GM23338 (cell line): ENCODE data around the gene NRROS. TPM values are rescaled to one million over a fixed set of nuclear protein-coding genes. Genes with fewer than 3 reads are reported as not detected.

ENCODE experiments used
- ATAC-seq: fragments of 200-7000 bp; cut with Tn5 transposase; 3 replicates; pipeline ENCODE4 v1.9.1; 2020
- DNase-seq: peaks from one replicate; pipeline ENCODE4 v3.0.0-alpha.2; 2015; ENCODE audit warnings: low spot score
- H2AFZ ChIP-seq: fragments of 200-600 bp; sonication (generic); 2 replicates; pipeline ENCODE4 v1.8.0; 2016; ENCODE audit warnings: antibody characterized with exemption, mild to moderate bottlenecking, moderate library complexity
- H3F3A ChIP-seq: fragments of 200-600 bp; sonication (generic); replicated peaks from 2 replicates; pipeline ENCODE4 v1.8.0; 2017; ENCODE audit warnings: antibody characterized with exemption, mixed run types, low read depth
- H3K27ac ChIP-seq: fragments of 200-600 bp; sonication (generic); 2 replicates; pipeline ENCODE4 v1.6.1; 2016; ENCODE audit warnings: low read depth
- H3K27me3 ChIP-seq: fragments of 200-600 bp; sonication (generic); 2 replicates; pipeline ENCODE4 v1.8.0; 2016; ENCODE audit warnings: mild to moderate bottlenecking, mixed run types, moderate library complexity; ENCODE audit not compliant: insufficient read depth
- H3K36me3 ChIP-seq: fragments of 200-600 bp; sonication (generic); 2 replicates; pipeline ENCODE4 v1.8.0; 2016; ENCODE audit warnings: mild to moderate bottlenecking; ENCODE audit not compliant: insufficient read depth
- H3K4me1 ChIP-seq: fragments of 200-600 bp; sonication (generic); 2 replicates; pipeline ENCODE4 v1.8.0; 2016; ENCODE audit warnings: mild to moderate bottlenecking, moderate library complexity; ENCODE audit not compliant: insufficient read depth
- H3K4me2 ChIP-seq: fragments of 200-600 bp; sonication (generic); 2 replicates; pipeline ENCODE4 v1.7.1; 2017; ENCODE audit warnings: mixed run types
- H3K4me3 ChIP-seq: fragments of 200-600 bp; sonication (generic); 2 replicates; pipeline ENCODE4 v1.6.1; 2016; ENCODE audit warnings: mixed run types
- H3K79me2 ChIP-seq: fragments of 200-600 bp; sonication (generic); replicated peaks from 2 replicates; pipeline ENCODE4 v1.8.0; 2017; ENCODE audit warnings: mild to moderate bottlenecking; ENCODE audit not compliant: insufficient read depth
- H3K9me2 ChIP-seq: fragments of 200-600 bp; sonication (generic); 2 replicates; pipeline ENCODE4 v1.8.0; 2017; ENCODE audit not compliant: insufficient read depth
- H4K20me1 ChIP-seq: fragments of 200-600 bp; sonication (generic); replicated peaks from 2 replicates; pipeline ENCODE4 v1.8.0; 2017; ENCODE audit warnings: mild to moderate bottlenecking; ENCODE audit not compliant: insufficient read depth
- H3K27ac Mint-ChIP-seq: 2 replicates; pipeline ENCODE4 v1.8.0; 2020; ENCODE audit warnings: inconsistent platforms, mild to moderate bottlenecking, moderate library complexity, mixed read lengths
- H3K27me3 Mint-ChIP-seq: 3 replicates; pipeline ENCODE4 v1.8.0; 2022; ENCODE audit warnings: low read depth, mild to moderate bottlenecking, moderate library complexity, mixed read lengths, inconsistent platforms; ENCODE audit not compliant: insufficient read depth, poor library complexity
- H3K36me3 Mint-ChIP-seq: 3 replicates; pipeline ENCODE4 v1.8.0; 2021; ENCODE audit warnings: low read depth, mild to moderate bottlenecking, inconsistent platforms, moderate library complexity, mixed read lengths
- H3K4me1 Mint-ChIP-seq: 3 replicates; pipeline ENCODE4 v1.8.0; 2020; ENCODE audit warnings: mild to moderate bottlenecking, inconsistent platforms, mixed read lengths
- H3K4me3 Mint-ChIP-seq: 3 replicates; pipeline ENCODE4 v1.8.0; 2021; ENCODE audit warnings: moderate library complexity, mild to moderate bottlenecking, inconsistent platforms, mixed read lengths
- H3K9me3 Mint-ChIP-seq: 3 replicates; pipeline ENCODE4 v1.8.0; 2020; ENCODE audit warnings: moderate library complexity, mild to moderate bottlenecking, inconsistent platforms, mixed read lengths
- CREB1 ChIP-seq: fragments of 250-450 bp; sonication (Bioruptor Pico); IDR thresholded peaks from 2 replicates; pipeline ENCODE4 v1.5.0; 2020; ENCODE audit warnings: low read depth, mild to moderate bottlenecking, moderate library complexity
- EZH2 ChIP-seq: fragments of 200-600 bp; sonication (generic); IDR thresholded peaks from one replicate; pipeline ENCODE4 v1.8.0; 2017; ENCODE audit warnings: antibody characterized with exemption, mild to moderate bottlenecking, low read depth; ENCODE audit not compliant: unreplicated experiment
- EZH2phosphoT487 ChIP-seq: fragments of 200-600 bp; sonication (generic); IDR thresholded peaks from one replicate; pipeline ENCODE4 v1.8.1; 2018; ENCODE audit warnings: antibody characterized with exemption; ENCODE audit not compliant: unreplicated experiment
- JUNB ChIP-seq: IDR thresholded peaks from one replicate; pipeline ENCODE4 v1.6.1; 2016; ENCODE audit warnings: antibody characterized with exemption; ENCODE audit not compliant: unreplicated experiment
- NANOG ChIP-seq: IDR thresholded peaks from 2 replicates; pipeline ENCODE4 v1.6.1; 2016; ENCODE audit warnings: antibody characterized with exemption, borderline replicate concordance
- POLR2AphosphoS5 ChIP-seq: IDR thresholded peaks from 2 replicates; pipeline ENCODE4 v1.6.1; 2016; ENCODE audit warnings: antibody characterized with exemption, low read depth
- REST ChIP-seq: IDR thresholded peaks from one replicate; pipeline ENCODE4 v1.6.1; 2018; ENCODE audit warnings: antibody characterized with exemption; ENCODE audit not compliant: unreplicated experiment
- STAT1 ChIP-seq: IDR thresholded peaks from one replicate; pipeline ENCODE4 v1.6.1; 2016; ENCODE audit warnings: antibody characterized with exemption; ENCODE audit not compliant: unreplicated experiment
- ZNF114 ChIP-seq: fragments of 250-450 bp; sonication (Bioruptor Pico); IDR thresholded peaks from 2 replicates; pipeline ENCODE4 v1.5.0; 2020; ENCODE audit warnings: mild to moderate bottlenecking, moderate library complexity
- ZNF331 ChIP-seq: fragments of 250-450 bp; sonication (Bioruptor Pico); IDR thresholded peaks from 2 replicates; pipeline ENCODE4 v1.5.0; 2020; ENCODE audit warnings: low read depth, mild to moderate bottlenecking, moderate library complexity
- ZNF462 ChIP-seq: fragments of 250-450 bp; sonication (Bioruptor Pico); IDR thresholded peaks from 2 replicates; pipeline ENCODE4 v1.5.0; 2020; ENCODE audit warnings: mild to moderate bottlenecking, moderate library complexity
- polyA plus RNA-seq: library from polyadenylated mRNA; unstranded; fragments of >200 nt; fragmentation: Nextera tagmentation; extraction: Ambion mirVana; gene quantifications from 2 replicates; pipeline ENCODE4 v1.2.1, GENCODE V29; 2016
- total RNA-seq: library from RNA; depleted of rRNA; stranded (reverse); fragments of >200 nt; shearing (Covaris generic); gene quantifications from 2 replicates; pipeline ENCODE4 v1.2.3, GENCODE V29; 2014
- TF ChIP-seq, protein P1 (sequence below): IDR thresholded peaks from 2 replicates; pipeline ENCODE4 v1.6.1; 2016; ENCODE audit warnings: antibody characterized with exemption
- TF ChIP-seq, protein P2 (sequence below), 2 experiments: fragments of 200-600 bp in 1 of 2; sonication (generic) in 1 of 2; conservative IDR thresholded peaks; 2 replicates each; pipeline versions ENCODE4 v1.5.1 to v1.6.1; 2016 to 2017; ENCODE audit warnings: antibody characterized with exemption in 2 of 2, low read depth in 2 of 2, mild to moderate bottlenecking in 2 of 2, moderate library complexity in 1 of 2

NRROS gene
- total and polyA plus RNA-seq, 2 experiments from 2014 or later = 2.3 to 8.5 TPM

- H3K27me3 Mint-ChIP-seq = peaks cover 2% of the 10 kb centered on the region
- no peaks in the 10 kb centered on the region for H3K9me2 ChIP-seq
- no peak for ATAC-seq
- H3K4me3 Mint-ChIP-seq = no peak overlapping the region
- no peak for DNase-seq
- H3K9me3 Mint-ChIP-seq = no peaks in the 10 kb centered on the region
- peaks cover 9% of the 10 kb centered on the region for H3K4me1 ChIP-seq
- TF ChIP-seq NANOG = no peak
- TF ChIP-seq, protein P1, sequence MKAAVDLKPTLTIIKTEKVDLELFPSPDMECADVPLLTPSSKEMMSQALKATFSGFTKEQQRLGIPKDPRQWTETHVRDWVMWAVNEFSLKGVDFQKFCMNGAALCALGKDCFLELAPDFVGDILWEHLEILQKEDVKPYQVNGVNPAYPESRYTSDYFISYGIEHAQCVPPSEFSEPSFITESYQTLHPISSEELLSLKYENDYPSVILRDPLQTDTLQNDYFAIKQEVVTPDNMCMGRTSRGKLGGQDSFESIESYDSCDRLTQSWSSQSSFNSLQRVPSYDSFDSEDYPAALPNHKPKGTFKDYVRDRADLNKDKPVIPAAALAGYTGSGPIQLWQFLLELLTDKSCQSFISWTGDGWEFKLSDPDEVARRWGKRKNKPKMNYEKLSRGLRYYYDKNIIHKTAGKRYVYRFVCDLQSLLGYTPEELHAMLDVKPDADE = no peak
- TF ChIP-seq ZNF462 = no peak
- TF ChIP-seq POLR2AphosphoS5 = no peak
- TF ChIP-seq ZNF331 = no peak
- TF ChIP-seq ZNF114 (CRISPR knock-in tag) = no peak
- no peak for TF ChIP-seq STAT1
- TF ChIP-seq REST = no peak
- TF ChIP-seq, protein P2, sequence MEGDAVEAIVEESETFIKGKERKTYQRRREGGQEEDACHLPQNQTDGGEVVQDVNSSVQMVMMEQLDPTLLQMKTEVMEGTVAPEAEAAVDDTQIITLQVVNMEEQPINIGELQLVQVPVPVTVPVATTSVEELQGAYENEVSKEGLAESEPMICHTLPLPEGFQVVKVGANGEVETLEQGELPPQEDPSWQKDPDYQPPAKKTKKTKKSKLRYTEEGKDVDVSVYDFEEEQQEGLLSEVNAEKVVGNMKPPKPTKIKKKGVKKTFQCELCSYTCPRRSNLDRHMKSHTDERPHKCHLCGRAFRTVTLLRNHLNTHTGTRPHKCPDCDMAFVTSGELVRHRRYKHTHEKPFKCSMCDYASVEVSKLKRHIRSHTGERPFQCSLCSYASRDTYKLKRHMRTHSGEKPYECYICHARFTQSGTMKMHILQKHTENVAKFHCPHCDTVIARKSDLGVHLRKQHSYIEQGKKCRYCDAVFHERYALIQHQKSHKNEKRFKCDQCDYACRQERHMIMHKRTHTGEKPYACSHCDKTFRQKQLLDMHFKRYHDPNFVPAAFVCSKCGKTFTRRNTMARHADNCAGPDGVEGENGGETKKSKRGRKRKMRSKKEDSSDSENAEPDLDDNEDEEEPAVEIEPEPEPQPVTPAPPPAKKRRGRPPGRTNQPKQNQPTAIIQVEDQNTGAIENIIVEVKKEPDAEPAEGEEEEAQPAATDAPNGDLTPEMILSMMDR (conservative IDR thresholded peaks at IDR 0.05; ENCODE audit: low read depth in 2 of 2) = no peak
- no peak for TF ChIP-seq CREB1 (CRISPR knock-in tag)
- no peak for TF ChIP-seq EZH2phosphoT487
- TF ChIP-seq JUNB = no peak
- no peak for TF ChIP-seq EZH2
- no peaks in the 10 kb centered on the region for H3K36me3 ChIP-seq
- H3K36me3 Mint-ChIP-seq = no peaks in the 10 kb centered on the region
- no peaks in the 10 kb centered on the region for H3K79me2 ChIP-seq
- H3K4me2 ChIP-seq = no peak overlapping the region
- H4K20me1 ChIP-seq = no peaks in the 10 kb centered on the region
- H2AFZ ChIP-seq = no peak overlapping the region
- H3K27me3 ChIP-seq = no peaks in the 10 kb centered on the region
- no peak overlapping the region for H3K4me3 ChIP-seq
- peaks cover 6% of the 10 kb centered on the region; the same call in 1 of the 2 replicates for H3F3A ChIP-seq
- no peak overlapping the region for H3K27ac Mint-ChIP-seq
- H3K27ac ChIP-seq = no peak overlapping the region
- H3K4me1 Mint-ChIP-seq = peaks cover 8% of the 10 kb centered on the region
Measured at GRCh38 chr3:196691386-196691785, 51.9 kb downstream of the NRROS start.
